Measurements from ENCODE around the gene SCLT1.

Gene SCLT1

GRCh38 chr4:128868758-128869157 is 224.6 kb downstream of the SCLT1 start:
- no peak for DNase-seq

GRCh38 chr4:128866691-128867090 is 226.6 kb downstream of the SCLT1 start:
- no peak for DNase-seq

DNA sequence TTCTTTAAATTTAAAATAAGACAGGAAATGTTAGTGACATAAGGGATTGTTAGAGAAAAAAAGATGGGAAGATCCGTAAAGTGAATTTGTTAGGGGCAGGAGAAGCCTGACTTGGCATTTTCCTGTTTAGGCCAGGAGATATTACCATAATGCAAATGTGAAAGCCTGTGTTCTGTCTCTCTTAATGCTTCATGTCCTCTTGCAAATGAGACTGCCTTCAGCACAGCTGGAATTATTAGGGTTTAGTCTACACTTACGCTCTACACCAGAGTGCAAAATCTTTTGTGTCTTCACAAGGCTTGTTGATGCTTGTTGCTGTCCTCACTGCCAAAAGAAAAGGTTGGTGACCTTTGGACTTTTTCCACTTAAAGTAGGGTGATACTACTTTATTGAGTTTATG is 227.1 kb downstream of the SCLT1 start:
- no peak for DNase-seq

- DNase-seq = no peak
Measured at GRCh38 chr4:128865132-128865531, 228.2 kb downstream of the SCLT1 start.

DNA sequence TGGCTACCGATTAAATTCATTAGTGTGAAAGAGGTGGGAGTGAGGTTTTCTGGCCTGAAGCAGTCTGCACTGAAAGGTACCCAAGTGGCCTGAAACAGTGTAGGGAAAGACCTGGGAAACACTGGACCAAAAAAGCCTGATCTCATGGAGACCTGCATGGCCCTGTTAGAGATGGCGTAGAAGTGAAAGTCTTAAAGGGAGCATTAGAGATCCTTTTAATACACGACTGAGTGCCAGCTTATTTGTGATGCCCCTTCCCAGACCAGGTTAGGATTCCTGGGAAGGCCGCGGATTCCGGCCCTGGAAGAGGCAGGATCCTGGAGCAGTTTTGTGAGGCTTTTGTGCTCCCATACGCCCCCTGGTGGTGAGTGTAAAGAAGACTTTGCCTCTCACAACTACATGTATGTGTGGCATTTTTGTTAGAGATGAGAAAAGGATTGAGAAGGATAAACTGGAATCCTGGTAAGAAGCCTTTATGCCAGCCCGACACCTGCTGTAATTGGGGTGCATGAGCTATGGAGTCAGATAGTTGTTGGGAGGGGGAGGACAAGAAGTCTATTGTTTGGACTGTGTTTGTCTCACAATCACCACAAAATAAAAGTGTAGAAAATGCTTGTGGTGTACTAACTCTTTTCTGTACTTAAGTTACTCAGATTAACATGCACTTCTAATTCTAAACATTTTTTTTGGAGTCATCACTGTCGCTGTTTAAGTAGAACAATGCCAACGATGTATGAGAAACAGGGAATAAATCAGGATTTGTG is 229.8 kb downstream of the SCLT1 start:
- DNase-seq = peak; percentile 42

- DNase-seq = no peak
Measured at GRCh38 chr4:128862608-128863311, 230.6 kb downstream of the SCLT1 start.

DNA sequence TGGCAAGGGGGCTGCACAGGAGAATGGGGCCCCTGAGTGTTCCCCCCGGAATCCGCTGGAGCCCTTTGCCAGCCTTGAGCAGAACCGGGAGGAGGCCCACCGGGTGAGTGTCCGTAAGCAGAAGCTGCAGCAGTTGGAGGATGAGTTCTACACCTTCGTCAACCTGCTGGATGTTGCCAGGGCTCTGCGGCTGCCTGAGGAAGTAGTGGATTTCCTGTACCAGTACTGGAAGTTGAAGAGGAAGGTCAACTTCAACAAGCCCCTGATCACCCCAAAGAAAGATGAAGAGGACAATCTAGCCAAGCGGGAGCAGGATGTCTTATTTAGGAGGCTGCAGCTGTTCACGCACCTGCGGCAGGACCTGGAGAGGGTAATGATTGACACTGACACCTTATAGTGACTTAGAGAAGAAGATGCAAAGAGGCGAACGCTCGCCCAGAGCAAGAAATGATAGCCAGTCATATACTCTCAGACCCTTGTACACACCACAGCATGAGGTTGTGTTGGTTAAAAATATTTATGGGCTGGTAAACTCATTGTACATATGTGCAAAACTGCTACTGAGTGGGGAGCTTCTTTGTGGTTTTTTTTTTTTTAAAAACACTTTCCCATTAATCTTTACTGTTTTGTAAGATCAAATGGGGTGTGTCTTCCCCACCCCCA is 231.4 kb downstream of the SCLT1 start:
- no peak for DNase-seq

DNA sequence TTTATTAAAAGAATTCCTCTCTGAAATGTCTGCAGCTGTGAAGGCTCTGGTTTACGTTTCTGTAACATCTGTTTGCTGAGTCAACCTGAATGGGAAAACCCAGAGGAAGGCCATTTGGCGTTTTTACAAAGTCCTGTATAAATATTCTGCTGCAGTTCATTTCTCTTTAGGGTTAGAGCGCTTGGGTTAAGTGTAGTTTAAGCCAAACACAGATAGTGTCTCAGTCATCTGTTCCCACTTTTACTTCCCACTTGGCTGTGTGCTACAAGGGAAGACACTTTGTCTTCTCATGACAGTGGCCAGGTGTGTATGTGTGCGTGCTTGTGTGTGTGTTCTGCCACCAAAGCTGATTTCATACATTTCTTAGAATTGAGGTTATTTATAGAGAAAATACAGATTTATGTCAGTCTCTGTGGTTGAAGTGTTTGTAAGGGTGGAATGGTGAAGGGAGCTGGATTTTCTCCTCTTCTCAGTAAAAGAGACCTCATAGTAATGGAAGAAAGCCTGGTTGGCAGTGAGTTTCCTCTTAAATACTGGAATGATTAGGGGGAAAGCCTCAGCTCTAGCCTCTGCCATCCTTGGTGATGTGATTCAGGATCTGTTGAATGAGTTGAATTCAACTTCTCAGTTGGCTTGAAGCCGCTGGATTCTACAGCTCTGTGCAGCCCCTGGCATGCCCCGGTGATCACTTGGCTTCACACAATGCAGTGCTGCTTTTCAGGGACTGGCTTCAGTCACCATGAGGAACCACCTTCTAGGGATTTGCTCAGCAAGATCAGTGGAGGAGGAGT is 233.3 kb downstream of the SCLT1 start:
- no peak for DNase-seq

DNA sequence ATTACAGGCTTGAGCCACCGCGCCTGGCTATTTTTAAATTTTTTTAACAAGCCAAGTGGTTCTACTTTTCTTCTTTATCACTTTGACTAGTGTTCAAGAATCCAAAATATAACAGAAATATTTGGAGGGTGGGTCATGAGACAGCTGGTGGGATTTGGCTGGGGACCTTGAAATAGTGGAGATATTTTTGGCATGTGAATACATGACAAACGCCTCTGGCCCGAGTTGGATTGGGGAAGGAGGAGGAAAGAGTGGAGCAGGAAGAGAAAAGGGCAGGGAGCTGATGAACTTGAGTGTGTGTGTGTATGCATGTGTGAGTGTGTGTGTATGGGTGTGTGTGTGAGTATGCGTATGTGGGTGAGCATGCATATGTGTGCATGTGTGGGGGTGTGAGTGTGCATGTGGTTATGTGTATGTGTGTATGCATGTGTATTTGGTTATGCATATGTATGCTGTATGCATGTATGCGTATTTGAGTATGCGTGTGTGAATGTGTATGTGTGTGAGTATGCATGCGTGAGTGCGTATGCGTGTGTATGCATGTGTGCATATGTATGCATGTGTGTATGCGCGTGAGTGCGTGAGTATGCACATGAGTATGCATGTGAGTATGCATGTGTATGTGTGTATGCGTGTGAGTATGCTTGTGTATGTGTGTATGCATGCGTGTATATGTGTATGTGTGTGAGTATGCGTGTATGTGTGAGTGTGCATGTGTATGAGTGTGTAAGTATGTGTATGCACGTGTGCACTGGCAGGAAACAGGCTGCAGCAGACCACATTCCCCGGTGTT is 234.3 kb downstream of the SCLT1 start:
- no peak for DNase-seq

GRCh38 chr4:128856246-128856645 is 237.1 kb downstream of the SCLT1 start:
- no peak for DNase-seq

DNA sequence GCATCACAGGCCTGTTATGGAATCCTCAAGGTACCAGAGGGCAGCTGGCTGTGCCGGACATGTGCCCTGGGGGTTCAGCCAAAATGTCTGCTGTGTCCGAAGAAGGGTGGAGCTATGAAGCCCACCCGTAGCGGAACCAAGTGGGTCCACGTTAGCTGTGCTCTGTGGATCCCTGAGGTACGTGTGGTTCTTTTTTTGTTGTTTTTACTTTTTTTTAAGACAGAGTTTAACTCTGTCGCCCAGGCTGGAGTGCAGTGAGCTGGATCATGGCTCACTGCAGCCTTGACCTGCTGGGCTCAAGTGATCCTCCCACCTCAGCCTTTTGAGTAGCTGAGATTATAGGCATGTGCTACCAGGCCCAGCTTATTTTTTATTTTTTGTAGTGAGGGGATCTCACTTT is 237.7 kb downstream of the SCLT1 start:
- DNase-seq = no peak

DNA sequence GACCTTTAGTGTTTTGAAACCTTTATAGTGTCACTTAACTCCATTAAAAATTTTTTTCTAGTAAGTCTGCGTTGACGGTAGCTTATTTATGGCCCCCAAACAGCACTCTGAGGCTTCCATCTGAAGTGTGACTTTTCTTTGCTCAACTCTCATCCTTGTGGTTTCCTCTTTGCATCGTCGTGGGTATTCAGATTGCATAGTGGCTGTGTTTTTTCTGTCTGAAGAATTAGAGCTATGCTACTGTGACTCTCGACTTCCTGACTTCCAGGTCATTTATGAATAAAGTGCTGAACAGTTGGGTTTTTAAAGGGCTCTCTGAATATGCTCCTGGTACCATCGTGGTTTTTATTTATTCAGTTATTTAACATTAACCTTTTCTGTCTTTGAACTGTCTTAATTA is 238.9 kb downstream of the SCLT1 start:
- no peak for DNase-seq

DNA sequence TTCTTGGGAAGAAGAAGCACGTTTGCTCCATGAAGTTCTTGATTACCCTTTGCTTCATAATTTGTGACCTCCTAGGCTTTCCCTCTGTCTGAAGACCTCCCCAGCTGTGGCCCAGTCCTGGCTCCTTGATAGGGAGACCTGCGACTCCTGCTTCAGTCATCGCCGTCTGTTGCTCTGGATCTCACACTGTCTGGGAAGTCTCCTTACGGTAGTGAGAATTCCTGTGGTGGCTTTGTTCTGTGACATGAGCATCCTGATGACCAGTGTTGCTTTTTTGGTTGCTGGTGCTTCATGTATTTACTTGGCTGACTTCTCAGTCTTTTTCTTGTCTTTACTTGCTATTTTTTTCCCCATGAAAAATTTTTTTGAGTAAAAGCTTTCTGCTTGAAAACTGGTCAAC is 239.6 kb downstream of the SCLT1 start:
- no peak for DNase-seq

DNA sequence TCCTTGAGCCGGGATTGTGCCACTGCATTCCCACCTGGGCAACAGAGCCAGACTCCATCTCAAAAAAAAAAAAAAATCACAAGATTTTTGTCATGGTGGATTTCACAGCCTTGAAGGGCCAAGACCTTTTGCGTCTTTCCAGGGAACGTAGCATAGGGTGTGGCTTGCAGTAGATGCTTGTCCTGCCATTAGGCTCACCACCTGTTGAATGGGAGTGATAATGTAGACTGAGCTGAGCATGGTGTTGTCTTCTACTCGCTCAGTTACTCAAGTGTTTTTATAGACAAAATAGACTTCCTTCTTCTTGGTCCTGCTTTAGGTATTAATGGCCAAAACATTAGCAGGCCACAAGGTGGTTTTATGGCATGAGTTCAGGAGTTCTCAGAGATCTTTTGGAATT is 243.1 kb downstream of the SCLT1 start:
- no peak for DNase-seq

DNA sequence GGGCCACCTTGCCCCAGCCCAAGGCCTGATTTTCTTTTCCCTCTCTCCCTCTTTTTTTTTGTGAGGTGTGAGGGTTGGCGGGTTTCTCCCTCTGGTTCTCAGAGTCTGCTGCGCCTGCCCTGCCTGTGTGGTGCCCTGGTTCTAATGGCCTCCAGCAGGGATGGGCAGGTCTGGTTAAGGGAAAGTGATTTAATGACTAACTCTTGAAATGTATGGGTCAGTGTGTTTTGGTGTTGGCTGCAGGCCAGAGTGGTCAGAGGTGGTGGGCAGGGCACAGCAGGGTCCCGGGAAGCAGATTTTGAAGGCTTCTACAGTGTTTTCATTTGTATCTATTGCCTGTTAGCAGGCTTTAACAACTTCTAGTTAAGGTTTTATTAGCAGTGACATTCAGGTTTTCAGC is 244.9 kb downstream of the SCLT1 start:
- DNase-seq = no peak

- DNase-seq = no peak
Measured at GRCh38 chr4:128847082-128847724, 246.1 kb downstream of the SCLT1 start.

DNA sequence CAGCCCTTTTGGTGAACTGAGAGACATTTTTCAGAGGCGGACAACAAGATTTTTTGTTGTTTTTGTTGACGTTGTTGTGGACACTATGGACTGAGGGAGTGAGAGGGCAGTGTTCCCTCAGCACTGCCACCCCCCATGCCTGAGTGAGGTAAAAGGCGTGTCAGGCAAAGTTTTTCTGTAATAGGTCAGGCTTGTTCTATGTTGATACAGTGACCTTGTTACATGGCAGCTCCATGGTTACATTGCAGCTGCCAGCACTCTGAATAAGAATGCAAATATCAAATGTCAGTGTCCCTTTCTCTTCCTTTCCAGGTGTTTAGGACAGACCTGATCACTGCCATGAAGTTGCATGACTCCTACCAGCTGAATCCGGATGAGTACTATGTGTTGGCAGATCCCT is 247.3 kb downstream of the SCLT1 start:
- no peak for DNase-seq

- DNase-seq = no peak
Measured at GRCh38 chr4:128844931-128845330, 248.4 kb downstream of the SCLT1 start.

DNA sequence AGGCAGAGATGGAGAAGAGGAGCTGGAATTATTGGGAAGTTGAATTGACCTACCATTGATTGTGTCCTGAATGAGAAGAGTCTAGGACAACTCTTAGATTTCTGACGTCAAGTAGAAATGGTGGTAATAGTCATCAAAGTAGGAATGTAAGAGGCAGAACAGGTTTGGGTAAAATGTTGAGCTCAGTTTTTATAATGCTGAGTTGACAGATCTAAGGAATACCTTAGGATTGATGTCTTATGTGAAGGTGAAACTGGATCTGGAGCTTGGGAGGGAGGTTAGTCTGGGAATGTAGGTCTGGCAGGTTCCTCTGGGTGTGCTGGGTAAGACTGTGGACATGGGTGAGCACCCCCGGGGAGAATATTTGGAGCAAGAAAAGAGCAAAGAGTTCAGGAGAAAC is 251.9 kb downstream of the SCLT1 start:
- DNase-seq = no peak

DNA sequence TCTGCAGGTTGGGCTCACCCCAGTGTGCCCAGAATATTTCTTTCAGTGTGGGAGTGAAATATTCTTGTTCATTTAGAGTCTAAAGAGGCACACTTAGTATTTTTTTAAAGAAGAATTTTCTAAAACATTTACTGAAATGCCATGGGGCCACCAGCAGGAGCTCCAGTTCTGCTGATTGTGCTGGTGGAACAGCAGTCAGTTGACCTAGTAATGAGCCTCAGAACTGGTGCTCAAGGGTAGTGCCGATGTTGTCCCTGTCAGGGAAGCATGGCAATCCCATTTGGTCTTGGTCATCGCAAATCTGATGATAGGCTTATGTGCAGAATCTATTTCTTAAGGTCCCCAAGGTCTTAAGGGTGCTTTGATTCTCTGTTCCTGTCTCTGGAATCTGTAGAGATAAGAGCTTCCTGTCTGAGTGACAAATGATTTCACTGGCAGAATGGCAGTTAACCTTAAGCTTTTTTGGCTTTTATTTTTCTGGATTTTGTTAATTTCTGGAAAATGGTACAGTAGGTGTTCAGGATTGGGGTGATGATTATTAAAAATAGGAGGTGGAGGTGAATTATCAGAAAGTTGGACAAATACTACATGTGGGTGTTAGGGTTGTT is 252.5 kb downstream of the SCLT1 start:
- DNase-seq = no peak

GRCh38 chr4:128837679-128838078 is 255.7 kb downstream of the SCLT1 start:
- no peak for DNase-seq

- DNase-seq = no peak
Measured at GRCh38 chr4:128837198-128837597, 256.1 kb downstream of the SCLT1 start.

Data from kidney glomerular epithelial cell (primary cell).